RWPE2 (cell line): ENCODE results near the gene OCIAD1.

Experiments used
- ATAC-seq: fragments of 200-7000 bp; cut with Tn5 transposase; 3 replicates; pipeline ENCODE4 v1.9.1; 2021; ENCODE audit warnings: low read depth
- DNase-seq: peaks from one replicate; pipeline ENCODE4 v3.0.0-alpha.2; 2020; ENCODE audit warnings: low spot score
- H3K27ac ChIP-seq: fragments of 450-650 bp; 2 replicates; pipeline ENCODE4 v1.5.1; 2017; ENCODE audit warnings: mild to moderate bottlenecking; ENCODE audit not compliant: poor library complexity, severe bottlenecking
- H3K27me3 ChIP-seq: fragments of 250-450 bp; sonication (Bioruptor Pico); 2 replicates; pipeline ENCODE4 v1.5.1; 2021; ENCODE audit warnings: mild to moderate bottlenecking, moderate library complexity; ENCODE audit not compliant: insufficient read depth, poor library complexity, severe bottlenecking
- H3K36me3 ChIP-seq: fragments of 250-450 bp; sonication (Bioruptor Pico); 2 replicates; pipeline ENCODE4 v1.5.1; 2020; ENCODE audit warnings: low read depth, mild to moderate bottlenecking, moderate library complexity
- H3K4me1 ChIP-seq: fragments of 250-450 bp; sonication (Bioruptor Pico); 2 replicates; pipeline ENCODE4 v1.5.1; 2021; ENCODE audit warnings: mild to moderate bottlenecking, moderate library complexity; ENCODE audit not compliant: insufficient read depth, poor library complexity, severe bottlenecking
- H3K4me3 ChIP-seq: fragments of 250-450 bp; sonication (Bioruptor Pico); 2 replicates; pipeline ENCODE4 v1.5.1; 2021; ENCODE audit warnings: mild to moderate bottlenecking, moderate library complexity; ENCODE audit not compliant: severe bottlenecking
- H3K9me3 ChIP-seq: fragments of 250-450 bp; sonication (Bioruptor Pico); 2 replicates; pipeline ENCODE4 v1.5.1; 2021; ENCODE audit warnings: mild to moderate bottlenecking, moderate library complexity; ENCODE audit not compliant: severe bottlenecking
- CTCF ChIP-seq: fragments of 450-650 bp; IDR thresholded peaks from one replicate; pipeline ENCODE4 v1.5.1; 2017; ENCODE audit warnings: mild to moderate bottlenecking, moderate library complexity; ENCODE audit not compliant: poor library complexity, severe bottlenecking

OCIAD1 gene

GRCh38 chr4:48901196-48901595, 70.3 kb downstream of the OCIAD1 start:
- H3K9me3 ChIP-seq, result no peaks in the 10 kb centered on the region
- no peak overlapping the region for H3K27ac ChIP-seq
- TF ChIP-seq CTCF, result no peak
- ATAC-seq, result no peak
- no peak overlapping the region for H3K4me3 ChIP-seq
- H3K4me1 ChIP-seq, result peaks cover 23% of the 10 kb centered on the region
- peaks cover 90% of the 10 kb centered on the region for H3K36me3 ChIP-seq
- no peaks in the 10 kb centered on the region for H3K27me3 ChIP-seq
- no peak for DNase-seq

GRCh38 chr4:48902266-48902665, 71.4 kb downstream of the OCIAD1 start:
- no peak overlapping the region for H3K4me3 ChIP-seq
- no peak for TF ChIP-seq CTCF
- peaks cover 79% of the 10 kb centered on the region for H3K36me3 ChIP-seq
- H3K27me3 ChIP-seq, result no peaks in the 10 kb centered on the region
- DNase-seq (no peak), ATAC-seq (peak; percentile 30; the same call in 1 of the 3 replicates)
- H3K4me1 ChIP-seq, result peaks cover 23% of the 10 kb centered on the region
- no peaks in the 10 kb centered on the region for H3K9me3 ChIP-seq
- no peak overlapping the region for H3K27ac ChIP-seq

- Histone ChIP-seq H3K27me3 (no peaks in the 10 kb centered on the region), H3K4me3 (no peak overlapping the region), H3K36me3 (peaks cover 61% of the 10 kb centered on the region), H3K9me3 (no peaks in the 10 kb centered on the region), H3K27ac (no peak overlapping the region), H3K4me1 (peaks cover 23% of the 10 kb centered on the region)
- no peak for TF ChIP-seq CTCF
- ATAC-seq (no peak), DNase-seq (no peak)
Observed at GRCh38 chr4:48904101-48904500, 73.2 kb downstream of the OCIAD1 start.

GRCh38 chr4:48904541-48905142, 73.8 kb downstream of the OCIAD1 start:
- Histone ChIP-seq H3K27ac (peak overlapping the region; percentile 85), H3K4me3 (no peak overlapping the region), H3K4me1 (peaks cover 22% of the 10 kb centered on the region), H3K36me3 (peaks cover 55% of the 10 kb centered on the region), H3K27me3 (no peaks in the 10 kb centered on the region), H3K9me3 (no peaks in the 10 kb centered on the region)
- no peak for TF ChIP-seq CTCF
- DNase-seq, result no peak
- ATAC-seq, result no peak

- Histone ChIP-seq H3K4me1 (peaks cover 21% of the 10 kb centered on the region), H3K36me3 (peaks cover 47% of the 10 kb centered on the region), H3K4me3 (peak overlapping the region; percentile 64), H3K27ac (peak overlapping the region; percentile 85), H3K27me3 (no peaks in the 10 kb centered on the region), H3K9me3 (no peaks in the 10 kb centered on the region)
- ATAC-seq (peak; percentile 22), DNase-seq (no peak)
- TF ChIP-seq CTCF, result peak; percentile 40
Observed at GRCh38 chr4:48905363-48906015, 74.6 kb downstream of the OCIAD1 start.
